Measurements from ENCODE around the gene SIVA1.

SIVA1 gene

GRCh38 chr14:104772707-104773504 lies 20.0 kb downstream of the SIVA1 start:
- TF ChIP-seq GATA3 (IDR thresholded peaks at IDR 0.05; ENCODE audit: low read depth, low read length) (no peak), GATA2 (IDR thresholded peaks at IDR 0.05; ENCODE audit: low read depth, low read length) (no peak)

DNA sequence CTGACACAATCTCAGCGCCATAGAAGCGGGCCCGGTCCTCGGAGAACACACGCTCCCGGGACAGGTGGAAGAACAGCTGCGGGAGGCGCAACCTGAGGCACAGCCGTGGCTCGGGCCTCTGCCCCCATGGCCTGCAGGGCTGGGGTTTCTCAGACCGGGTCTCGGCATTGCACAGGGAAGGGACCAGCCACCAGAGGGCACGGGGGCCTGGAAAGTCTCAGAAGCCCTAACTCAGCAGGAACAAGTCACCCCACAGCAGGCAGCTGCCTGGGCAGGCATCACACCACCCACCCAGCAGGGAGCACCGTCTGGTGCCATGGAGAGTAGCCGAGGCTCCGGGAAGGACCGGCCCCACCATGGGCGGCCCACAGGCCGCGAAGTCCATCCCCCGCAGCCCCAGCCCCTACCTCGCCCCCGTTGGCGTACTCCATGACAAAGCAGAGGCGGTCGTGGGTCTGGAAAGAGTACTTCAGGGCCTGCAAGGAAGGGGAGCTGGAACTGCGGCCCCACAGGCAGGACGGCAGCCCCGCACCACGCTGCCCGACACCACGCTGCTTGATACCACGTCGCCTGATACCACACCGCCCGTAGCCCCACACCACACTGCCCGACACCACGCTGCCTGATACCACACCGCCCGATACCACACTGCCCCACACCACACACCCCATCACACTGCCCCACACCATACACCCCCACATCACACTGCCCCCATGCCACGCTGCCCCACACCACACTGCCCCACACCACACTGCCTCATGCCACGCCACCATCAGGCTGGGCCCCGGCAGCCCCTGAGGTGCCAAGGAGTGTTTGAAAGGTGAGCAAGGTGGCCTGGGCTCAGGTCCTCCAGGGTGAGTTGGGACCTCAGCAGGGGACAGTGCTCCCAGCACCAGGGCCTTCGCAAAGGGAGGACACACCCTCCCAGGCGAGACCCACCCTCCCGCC lies 20.8 kb downstream of the SIVA1 start:
- TF ChIP-seq GATA2 (IDR thresholded peaks at IDR 0.05; ENCODE audit: low read depth, low read length) (no peak), GATA3 (IDR thresholded peaks at IDR 0.05; ENCODE audit: low read depth, low read length) (no peak)

- TF ChIP-seq GATA2 (IDR thresholded peaks at IDR 0.05; ENCODE audit: low read depth, low read length) (no peak), GATA3 (IDR thresholded peaks at IDR 0.05; ENCODE audit: low read depth, low read length) (no peak)
Observed at GRCh38 chr14:104774453-104775072, 21.6 kb downstream of the SIVA1 start.

GRCh38 chr14:104775073-104775489 lies 22.1 kb downstream of the SIVA1 start:
- TF ChIP-seq GATA2 (IDR thresholded peaks at IDR 0.05; ENCODE audit: low read depth, low read length) (no peak), GATA3 (IDR thresholded peaks at IDR 0.05; ENCODE audit: low read depth, low read length) (no peak)

DNA sequence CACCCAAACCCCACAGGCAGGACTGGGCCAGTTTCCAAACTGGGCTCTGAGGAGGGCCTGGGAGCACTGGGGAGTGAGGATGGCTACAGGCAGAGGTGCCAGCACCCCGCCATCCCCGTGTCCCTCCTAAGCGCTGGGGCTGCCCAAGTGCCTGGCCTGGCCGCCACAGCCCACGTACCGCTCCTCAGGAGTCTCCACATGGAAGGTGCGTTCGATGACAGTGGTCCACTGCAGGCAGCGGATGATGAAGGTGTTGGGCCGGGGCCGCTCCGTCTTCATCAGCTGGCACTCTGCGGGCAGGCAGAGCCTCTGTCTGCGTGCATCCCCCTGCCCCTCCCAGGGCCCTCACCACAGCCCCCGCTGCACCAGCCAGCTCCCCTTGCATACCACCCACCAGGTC lies 23.5 kb downstream of the SIVA1 start:
- no peak for TF ChIP-seq GATA3 (IDR thresholded peaks at IDR 0.05; ENCODE audit: low read depth, low read length)
- TF ChIP-seq GATA2 (IDR thresholded peaks at IDR 0.05; ENCODE audit: low read depth, low read length), result no peak

DNA sequence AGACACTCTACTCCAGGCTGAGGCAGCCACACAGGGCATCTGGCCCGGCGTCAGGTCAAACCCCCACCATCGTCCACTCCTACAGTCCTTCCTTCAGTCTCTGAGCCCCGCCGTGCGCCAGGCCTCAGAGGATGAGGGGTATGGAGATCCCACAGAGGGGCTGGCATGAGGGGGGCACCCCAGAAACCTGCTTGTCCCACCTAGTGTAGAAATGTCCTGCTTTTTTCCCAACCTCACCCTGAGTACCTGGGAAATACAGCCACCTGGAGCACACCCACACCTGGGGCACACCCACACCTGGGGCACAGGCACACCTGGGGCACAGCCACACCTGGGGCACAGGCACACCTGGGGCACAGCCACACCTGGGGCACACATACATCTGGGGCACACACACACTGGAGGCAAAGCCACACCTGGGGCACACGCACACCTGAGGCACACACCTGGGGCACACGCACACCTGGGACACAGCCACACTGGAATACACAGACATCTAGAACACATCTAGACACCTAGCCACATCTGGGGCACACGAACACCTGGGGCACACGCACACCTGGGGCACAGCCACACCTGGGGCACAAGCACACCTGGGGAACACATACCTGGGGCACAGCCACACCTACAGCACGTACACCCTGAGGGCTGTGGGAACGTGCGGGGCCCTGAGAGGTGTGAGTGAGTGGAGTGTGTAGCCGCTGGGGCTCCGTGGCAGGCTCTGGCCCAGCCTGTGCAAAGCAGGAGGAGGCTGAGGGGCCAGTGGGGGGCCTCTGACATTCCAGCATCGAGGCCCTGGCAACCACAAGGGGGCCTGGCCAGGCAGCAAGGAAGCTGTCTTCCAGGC lies 24.2 kb downstream of the SIVA1 start:
- no peak for TF ChIP-seq GATA3 (IDR thresholded peaks at IDR 0.05; ENCODE audit: low read depth, low read length)
- no peak for TF ChIP-seq GATA2 (IDR thresholded peaks at IDR 0.05; ENCODE audit: low read depth, low read length)

DNA sequence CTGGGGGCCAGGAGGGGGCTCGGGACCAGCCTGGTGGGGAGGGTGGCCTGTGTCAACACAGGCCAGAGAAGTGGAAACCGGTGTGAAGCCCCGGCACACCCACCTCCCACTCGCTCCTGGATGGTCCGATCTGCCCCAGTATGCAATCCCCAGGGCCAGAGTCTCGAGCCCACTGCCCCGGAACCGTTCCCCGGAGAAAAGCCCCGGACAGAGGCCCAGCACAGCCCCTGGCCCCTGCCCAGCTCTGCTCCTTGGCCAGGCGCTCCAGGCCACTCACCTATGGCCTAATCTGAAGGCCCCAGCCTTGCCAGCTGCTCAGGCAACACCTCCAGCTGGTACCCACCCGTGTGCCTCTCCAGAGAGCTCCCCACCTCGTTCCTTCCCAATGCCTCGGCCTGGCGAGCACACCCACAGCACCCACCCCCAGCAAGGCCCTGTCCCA lies 24.9 kb downstream of the SIVA1 start:
- TF ChIP-seq GATA3 (IDR thresholded peaks at IDR 0.05; ENCODE audit: low read depth, low read length) (no peak), GATA2 (IDR thresholded peaks at IDR 0.05; ENCODE audit: low read depth, low read length) (no peak)

DNA sequence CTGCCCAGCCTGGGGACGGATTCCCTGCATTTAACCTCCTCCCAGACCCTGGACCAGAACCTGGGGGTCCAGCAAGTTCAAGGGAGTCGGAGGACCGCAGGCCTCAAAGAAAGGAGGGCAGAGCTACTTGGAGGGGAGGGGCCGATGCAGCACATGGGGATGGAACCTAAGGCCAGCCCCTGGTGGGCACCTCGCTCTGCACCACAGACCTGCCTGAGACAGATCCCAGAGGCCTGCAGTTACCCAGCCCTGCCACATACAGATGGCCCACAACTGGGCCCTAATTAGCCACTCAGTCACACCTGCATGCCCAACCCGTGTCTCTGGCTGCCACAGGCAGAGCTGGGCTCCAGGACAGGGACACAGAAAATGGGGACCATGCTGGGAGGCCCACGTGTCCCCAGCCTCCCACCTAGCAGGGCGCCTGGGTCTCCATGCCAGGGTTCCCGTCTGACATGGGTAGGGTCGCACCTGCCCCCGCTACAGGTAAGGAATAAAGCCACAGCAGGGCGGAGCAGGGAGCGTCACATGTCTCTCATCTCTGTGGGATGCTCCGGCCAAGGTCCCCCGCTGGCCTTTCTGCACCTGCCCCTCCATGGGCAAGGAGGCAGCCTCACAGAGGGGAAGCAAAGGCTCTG lies 25.9 kb downstream of the SIVA1 start:
- TF ChIP-seq GATA2 (IDR thresholded peaks at IDR 0.05; ENCODE audit: low read depth, low read length) (no peak), GATA3 (IDR thresholded peaks at IDR 0.05; ENCODE audit: low read depth, low read length) (no peak)

- TF ChIP-seq GATA3 (IDR thresholded peaks at IDR 0.05; ENCODE audit: low read depth, low read length), result no peak
Observed at GRCh38 chr14:104779776-104780512, 27.0 kb downstream of the SIVA1 start.

DNA sequence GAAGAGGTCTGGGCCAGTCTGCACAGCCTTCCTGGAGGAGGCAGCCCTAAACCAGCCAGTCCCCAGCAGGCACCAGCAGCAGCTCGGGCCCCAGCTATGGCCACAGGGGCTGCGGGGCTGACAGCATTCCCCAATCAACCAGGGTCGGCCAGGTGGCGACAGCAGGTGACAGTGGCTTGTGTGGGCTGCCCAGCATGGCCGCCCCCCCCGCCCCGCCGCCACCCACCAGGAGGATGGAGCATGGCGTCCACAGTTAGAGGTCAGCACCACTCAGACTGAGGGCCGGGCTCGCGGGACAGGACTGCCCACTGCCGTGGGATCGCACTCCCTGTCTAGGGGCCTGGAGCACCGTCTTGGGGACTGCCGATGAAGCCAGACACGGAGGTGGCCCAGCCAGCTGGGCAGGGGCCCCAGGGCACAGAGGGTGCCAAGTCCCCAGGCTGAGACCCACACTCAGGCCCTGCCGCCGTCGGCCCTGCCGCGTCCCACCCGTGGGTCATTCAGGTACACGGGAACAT lies 27.6 kb downstream of the SIVA1 start:
- TF ChIP-seq GATA3 (IDR thresholded peaks at IDR 0.05; ENCODE audit: low read depth, low read length), result no peak
- TF ChIP-seq GATA2 (IDR thresholded peaks at IDR 0.05; ENCODE audit: low read depth, low read length), result no peak

DNA sequence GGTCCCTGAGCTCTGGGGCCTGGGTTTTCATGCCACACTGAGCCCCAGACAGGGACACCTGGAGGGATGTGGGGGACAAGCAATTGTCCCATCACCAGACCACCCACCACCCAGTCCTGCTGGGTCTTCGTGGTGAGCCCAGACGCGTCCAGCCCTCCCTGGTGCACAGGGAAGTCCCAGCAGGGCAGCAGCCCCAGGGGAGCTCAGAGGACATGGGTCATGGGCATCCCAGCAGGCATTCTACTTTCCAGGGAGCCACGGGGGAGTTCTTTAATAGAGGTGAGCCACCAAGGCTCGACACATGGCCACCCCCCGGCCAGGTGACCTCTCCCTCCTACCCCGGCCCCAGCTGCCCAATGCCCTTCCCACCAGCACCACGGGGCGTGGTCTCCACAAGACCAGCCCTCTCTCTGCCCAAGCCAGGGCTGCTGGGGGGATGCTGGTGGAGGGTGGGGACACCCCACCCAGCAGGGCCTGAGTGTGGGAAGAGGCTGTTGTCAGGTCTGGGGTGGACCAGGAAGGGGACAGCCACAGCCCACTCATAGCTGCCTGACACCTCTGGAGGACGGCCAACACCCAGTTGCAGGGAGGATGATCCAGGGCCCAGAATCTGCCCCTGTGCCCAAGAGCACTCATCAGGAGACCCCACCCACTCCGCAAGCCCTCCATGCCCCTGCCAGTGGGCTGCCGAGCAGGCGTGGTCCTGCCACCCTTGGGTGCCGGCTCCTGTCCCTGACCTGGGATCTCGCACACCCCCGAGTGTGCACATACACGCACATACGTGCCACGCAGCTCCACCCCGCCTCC lies 28.5 kb downstream of the SIVA1 start:
- no peak for TF ChIP-seq GATA2 (IDR thresholded peaks at IDR 0.05; ENCODE audit: low read depth, low read length)
- no peak for TF ChIP-seq GATA3 (IDR thresholded peaks at IDR 0.05; ENCODE audit: low read depth, low read length)

Measured in SH-SY5Y (cell line).